Measurements from ENCODE around the gene SUSD5.

SUSD5 gene

DNA sequence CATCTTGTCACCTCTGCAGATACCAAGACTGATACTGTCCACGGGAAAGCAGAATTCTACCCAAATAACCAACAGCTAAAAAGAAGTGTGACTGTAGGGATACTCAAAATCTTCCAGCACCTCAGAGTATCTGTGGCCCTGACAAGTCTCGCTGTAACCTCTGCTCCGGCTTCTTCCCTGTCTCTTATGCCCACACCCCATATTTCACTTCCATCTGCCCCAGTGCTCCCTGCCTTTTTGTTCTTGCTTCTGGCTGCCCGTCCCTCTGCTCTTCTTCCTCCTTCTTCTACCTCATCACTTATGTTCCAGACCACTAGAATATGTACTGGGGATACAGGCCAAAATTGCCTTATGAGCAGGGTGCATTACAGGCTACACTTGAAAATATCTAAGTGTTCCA is 59.4 kb downstream of the SUSD5 start:
- WGBS (ENCODE audit: insufficient coverage) = 100% methylated on average over 1 of the region's 4 CpGs
- Histone ChIP-seq H3K36me3 (ENCODE audit: control insufficient read depth in 4 of 4, insufficient read depth in 4 of 4, low read length in 3 of 4) (no peaks in the 10 kb centered on the region), H3K27ac (ENCODE audit: insufficient read depth in 1 of 2, low read depth in 1 of 2, low read length in 2 of 2, poor library complexity in 1 of 2, severe bottlenecking in 2 of 2) (no peak overlapping the region), H3K9me3 (ENCODE audit: control extremely low read depth in 1 of 5, control insufficient read depth in 4 of 5, insufficient read depth in 2 of 5, low read depth in 1 of 5, low read length in 4 of 5) (no peaks in the 10 kb centered on the region), H3K4me3 (ENCODE audit: control insufficient read depth in 1 of 7, extremely low read depth in 1 of 7, insufficient read depth in 4 of 7, low read depth in 2 of 7, low read length in 6 of 7) (no peak overlapping the region), H3K4me1 (ENCODE audit: control extremely low read depth in 1 of 4, control insufficient read depth in 4 of 4, insufficient read depth in 4 of 4, low read length in 3 of 4) (no peaks in the 10 kb centered on the region), H3K27me3 (replicated peaks in 2 of 5; ENCODE audit: control insufficient read depth in 4 of 5, insufficient read depth in 5 of 5, low read length in 4 of 5) (no peaks in the 10 kb centered on the region)
- ChIA-PET POLR2A (no interaction called here), CTCF (no interaction called here)
- no peak for DNase-seq

DNA sequence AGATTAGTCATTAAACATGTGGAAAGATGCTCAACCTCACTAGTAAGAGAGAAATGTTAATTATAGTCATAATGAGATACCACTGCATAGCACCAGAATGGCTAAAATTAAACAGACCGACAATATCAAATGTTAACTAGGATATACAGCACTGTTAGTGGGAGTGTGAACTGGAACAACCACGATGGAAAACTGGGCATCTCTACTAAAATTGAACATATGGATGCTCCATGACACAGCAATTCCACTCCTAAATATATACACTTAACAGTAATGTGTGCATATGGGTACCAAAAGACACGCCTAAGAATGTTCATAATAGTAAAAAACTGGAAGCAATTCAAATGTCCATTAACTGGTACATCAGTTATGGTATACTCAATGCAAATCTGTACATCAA is 63.3 kb downstream of the SUSD5 start:
- DNase-seq = no peak
- H3K4me1 ChIP-seq (ENCODE audit: control extremely low read depth in 1 of 4, control insufficient read depth in 4 of 4, insufficient read depth in 4 of 4, low read length in 3 of 4) = no peaks in the 10 kb centered on the region
- WGBS (ENCODE audit: insufficient coverage) = no CpG with 5 or more reads among the region's 3 CpGs
- H3K27ac ChIP-seq (ENCODE audit: insufficient read depth in 1 of 2, low read depth in 1 of 2, low read length in 2 of 2, poor library complexity in 1 of 2, severe bottlenecking in 2 of 2) = no peak overlapping the region
- H3K36me3 ChIP-seq (ENCODE audit: control insufficient read depth in 4 of 4, insufficient read depth in 4 of 4, low read length in 3 of 4) = no peaks in the 10 kb centered on the region
- H3K4me3 ChIP-seq (ENCODE audit: control insufficient read depth in 1 of 7, extremely low read depth in 1 of 7, insufficient read depth in 4 of 7, low read depth in 2 of 7, low read length in 6 of 7) = no peak overlapping the region
- no peaks in the 10 kb centered on the region for H3K9me3 ChIP-seq (ENCODE audit: control extremely low read depth in 1 of 5, control insufficient read depth in 4 of 5, insufficient read depth in 2 of 5, low read depth in 1 of 5, low read length in 4 of 5)
- ChIA-PET CTCF (no interaction called here), POLR2A (no interaction called here)
- no peaks in the 10 kb centered on the region for H3K27me3 ChIP-seq (replicated peaks in 2 of 5; ENCODE audit: control insufficient read depth in 4 of 5, insufficient read depth in 5 of 5, low read length in 4 of 5)

DNA sequence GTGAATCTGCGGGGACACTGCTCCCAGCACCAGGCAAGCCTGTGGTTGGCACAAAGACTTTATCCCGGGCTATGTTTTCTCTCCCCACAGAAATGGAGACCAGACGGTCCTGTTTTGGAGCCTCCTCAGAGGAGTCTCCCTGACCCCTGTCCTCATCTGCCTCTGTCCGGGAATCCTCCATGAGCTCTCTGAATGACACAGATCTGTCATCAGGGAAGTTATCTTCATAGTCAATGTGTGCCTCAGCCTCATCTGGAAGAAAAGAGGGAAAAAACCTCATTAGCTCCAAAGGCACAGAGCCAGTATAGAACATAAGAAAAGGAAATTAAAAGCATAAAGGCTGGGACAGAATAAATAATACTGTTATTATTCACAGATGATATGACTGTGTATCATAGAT is 64.8 kb downstream of the SUSD5 start:
- Histone ChIP-seq H3K27me3 (replicated peaks in 2 of 5; ENCODE audit: control insufficient read depth in 4 of 5, insufficient read depth in 5 of 5, low read length in 4 of 5) (no peaks in the 10 kb centered on the region), H3K4me1 (ENCODE audit: control extremely low read depth in 1 of 4, control insufficient read depth in 4 of 4, insufficient read depth in 4 of 4, low read length in 3 of 4) (peaks cover 0 to 8% (median 5%) of the 10 kb centered on the region in 4 experiments), H3K9me3 (ENCODE audit: control extremely low read depth in 1 of 5, control insufficient read depth in 4 of 5, insufficient read depth in 2 of 5, low read depth in 1 of 5, low read length in 4 of 5) (no peaks in the 10 kb centered on the region), H3K4me3 (ENCODE audit: control insufficient read depth in 1 of 7, extremely low read depth in 1 of 7, insufficient read depth in 4 of 7, low read depth in 2 of 7, low read length in 6 of 7) (no peak overlapping the region), H3K36me3 (ENCODE audit: control insufficient read depth in 4 of 4, insufficient read depth in 4 of 4, low read length in 3 of 4) (no peaks in the 10 kb centered on the region), H3K27ac (ENCODE audit: insufficient read depth in 1 of 2, low read depth in 1 of 2, low read length in 2 of 2, poor library complexity in 1 of 2, severe bottlenecking in 2 of 2) (no peak overlapping the region)
- no peak for DNase-seq
- WGBS (ENCODE audit: insufficient coverage) = 81% methylated on average over 3 of the region's 4 CpGs
- POLR2A ChIA-PET = no interaction called here
- CTCF ChIA-PET = no interaction called here

DNA sequence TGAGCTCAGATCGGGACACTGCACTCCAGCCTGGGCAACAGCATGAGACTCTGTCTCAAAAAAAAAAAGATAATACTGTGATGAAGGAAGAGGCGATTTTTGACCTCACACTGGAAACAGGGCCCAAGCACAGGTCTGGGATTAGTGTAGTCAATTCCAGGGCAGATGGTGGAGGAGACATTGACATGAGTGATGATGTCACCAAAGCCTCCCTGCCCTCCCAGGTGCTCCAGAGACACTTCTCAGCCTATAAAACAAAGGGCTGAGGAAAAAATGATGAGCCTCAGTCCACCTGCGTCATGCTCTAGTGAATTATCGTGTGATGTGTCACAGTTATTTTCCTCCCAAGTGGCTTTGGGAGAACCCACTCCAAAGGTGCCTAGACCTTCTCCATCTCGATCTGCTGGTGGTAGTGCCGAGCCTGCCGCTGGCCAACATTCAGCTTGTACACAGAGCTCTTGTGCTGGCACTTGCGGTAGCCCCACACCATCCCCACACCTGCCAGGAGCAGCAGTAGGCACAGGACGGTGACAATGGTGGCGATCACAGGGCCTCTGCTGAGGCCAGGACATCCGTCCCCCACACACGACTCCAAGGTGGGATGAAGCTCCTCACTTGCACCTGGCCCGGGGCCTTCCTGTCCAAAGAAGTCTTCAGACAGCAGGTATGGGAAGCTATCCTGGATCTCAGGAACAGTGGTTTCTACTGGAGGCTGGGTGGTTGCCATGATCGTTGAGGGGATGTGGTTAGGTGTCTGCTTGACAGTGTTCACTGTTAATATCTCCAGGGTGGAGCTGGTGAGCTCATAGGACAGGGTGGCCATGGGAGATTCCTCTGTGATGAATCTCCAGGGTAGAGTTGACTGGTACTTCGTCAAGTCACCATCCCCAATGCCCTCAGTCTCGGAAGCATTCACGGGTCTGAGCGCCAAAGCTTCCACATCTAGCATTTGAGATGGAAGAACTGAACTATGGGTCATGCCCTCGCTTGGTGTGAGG is 65.9 kb downstream of the SUSD5 start:
- CTCF ChIA-PET = no interaction called here
- H3K4me1 ChIP-seq (ENCODE audit: control extremely low read depth in 1 of 4, control insufficient read depth in 4 of 4, insufficient read depth in 4 of 4, low read length in 3 of 4) = peaks cover 0 to 8% (median 5%) of the 10 kb centered on the region in 4 experiments
- POLR2A ChIA-PET = no interaction called here

DNA sequence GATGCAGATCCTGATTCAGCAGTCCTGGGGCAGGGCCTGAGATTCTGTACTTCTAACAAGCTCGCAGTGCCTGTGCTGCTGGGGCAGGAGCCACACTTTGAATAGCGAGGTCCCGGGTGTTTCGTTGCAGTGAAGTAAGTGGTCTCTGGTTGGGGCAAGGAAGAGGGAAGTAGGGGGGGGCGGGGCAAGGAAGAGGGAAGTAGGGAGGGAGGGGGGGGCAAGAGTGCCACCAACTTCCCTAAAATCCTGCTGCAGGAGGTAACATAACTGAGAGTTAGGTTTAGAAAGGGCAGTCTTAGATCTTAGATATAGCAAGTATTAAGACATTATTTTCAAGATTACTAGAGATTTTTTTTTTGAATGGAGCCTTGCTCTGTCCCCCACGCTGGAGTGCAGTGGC is 69.3 kb downstream of the SUSD5 start:
- peaks cover 0 to 12% (median 3%) of the 10 kb centered on the region in 4 experiments for H3K36me3 ChIP-seq (ENCODE audit: control insufficient read depth in 4 of 4, insufficient read depth in 4 of 4, low read length in 3 of 4)
- peaks cover 0 to 8% (median 5%) of the 10 kb centered on the region in 4 experiments for H3K4me1 ChIP-seq (ENCODE audit: control extremely low read depth in 1 of 4, control insufficient read depth in 4 of 4, insufficient read depth in 4 of 4, low read length in 3 of 4)
- no peaks in the 10 kb centered on the region for H3K27me3 ChIP-seq (replicated peaks in 2 of 5; ENCODE audit: control insufficient read depth in 4 of 5, insufficient read depth in 5 of 5, low read length in 4 of 5)
- no peak overlapping the region for H3K27ac ChIP-seq (ENCODE audit: insufficient read depth in 1 of 2, low read depth in 1 of 2, low read length in 2 of 2, poor library complexity in 1 of 2, severe bottlenecking in 2 of 2)
- no peak overlapping the region for H3K4me3 ChIP-seq (ENCODE audit: control insufficient read depth in 1 of 7, extremely low read depth in 1 of 7, insufficient read depth in 4 of 7, low read depth in 2 of 7, low read length in 6 of 7)
- DNase-seq = peak; percentile 25 to 63 (median 55)
- no peaks in the 10 kb centered on the region for H3K9me3 ChIP-seq (ENCODE audit: control extremely low read depth in 1 of 5, control insufficient read depth in 4 of 5, insufficient read depth in 2 of 5, low read depth in 1 of 5, low read length in 4 of 5)
- POLR2A ChIA-PET = no interaction called here
- 60% methylated on average over 1 of the region's 6 CpGs for WGBS (ENCODE audit: insufficient coverage)
- CTCF ChIA-PET = interaction anchor here (0.8 kb wide), 1 partner anchor 223 kb away, joined by 3 read pairs; no protein-coding TSS in a partner anchor

More for the DNA sequence above, 65.9 kb downstream of the SUSD5 start:
- no peak for DNase-seq
- no peaks in the 10 kb centered on the region for H3K27me3 ChIP-seq (replicated peaks in 2 of 5; ENCODE audit: control insufficient read depth in 4 of 5, insufficient read depth in 5 of 5, low read length in 4 of 5)
- no peaks in the 10 kb centered on the region for H3K36me3 ChIP-seq (ENCODE audit: control insufficient read depth in 4 of 4, insufficient read depth in 4 of 4, low read length in 3 of 4)
- H3K4me3 ChIP-seq (ENCODE audit: control insufficient read depth in 1 of 7, extremely low read depth in 1 of 7, insufficient read depth in 4 of 7, low read depth in 2 of 7, low read length in 6 of 7) = no peak overlapping the region
- 93% methylated on average over 16 of the region's 19 CpGs for WGBS (ENCODE audit: insufficient coverage)
- H3K9me3 ChIP-seq (ENCODE audit: control extremely low read depth in 1 of 5, control insufficient read depth in 4 of 5, insufficient read depth in 2 of 5, low read depth in 1 of 5, low read length in 4 of 5) = no peaks in the 10 kb centered on the region
- H3K27ac ChIP-seq (ENCODE audit: insufficient read depth in 1 of 2, low read depth in 1 of 2, low read length in 2 of 2, poor library complexity in 1 of 2, severe bottlenecking in 2 of 2) = no peak overlapping the region

DNA sequence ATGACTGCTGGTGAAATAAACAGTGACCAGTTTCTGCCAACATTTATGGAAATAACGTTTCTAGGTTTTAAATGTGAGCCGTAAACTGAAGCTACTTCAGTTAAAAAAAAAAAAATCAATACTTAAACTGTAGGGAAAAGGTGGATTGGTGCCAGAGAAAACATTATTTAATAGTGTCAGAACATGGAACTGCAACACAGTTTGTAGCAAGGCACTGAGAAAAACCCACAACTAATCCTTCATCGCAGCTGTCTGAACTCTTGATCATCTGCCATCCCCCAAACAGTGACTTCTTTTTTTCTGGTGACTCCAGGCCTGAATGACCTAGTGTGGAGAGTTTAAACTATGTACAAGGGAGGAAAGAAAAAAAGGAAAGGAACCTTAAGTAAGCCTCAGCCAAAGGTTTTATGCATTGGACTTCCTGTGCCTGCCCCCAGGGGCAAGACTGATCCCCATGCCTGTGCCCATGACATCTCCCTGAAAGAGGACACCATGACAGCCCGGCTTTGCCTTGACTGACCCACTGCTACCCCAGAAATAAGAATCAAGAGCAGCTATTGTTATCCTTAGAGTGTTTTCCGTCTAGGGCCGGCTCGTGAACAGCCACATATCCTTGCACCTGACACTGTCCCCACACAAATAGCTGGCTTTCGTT is 71.7 kb downstream of the SUSD5 start:
- Histone ChIP-seq H3K36me3 (ENCODE audit: control insufficient read depth in 4 of 4, insufficient read depth in 4 of 4, low read length in 3 of 4) (peaks cover 0 to 29% (median 18%) of the 10 kb centered on the region in 4 experiments), H3K9me3 (ENCODE audit: control extremely low read depth in 1 of 5, control insufficient read depth in 4 of 5, insufficient read depth in 2 of 5, low read depth in 1 of 5, low read length in 4 of 5) (no peaks in the 10 kb centered on the region), H3K27ac (ENCODE audit: insufficient read depth in 1 of 2, low read depth in 1 of 2, low read length in 2 of 2, poor library complexity in 1 of 2, severe bottlenecking in 2 of 2) (no peak overlapping the region), H3K4me3 (ENCODE audit: control insufficient read depth in 1 of 7, extremely low read depth in 1 of 7, insufficient read depth in 4 of 7, low read depth in 2 of 7, low read length in 6 of 7) (no peak overlapping the region), H3K4me1 (ENCODE audit: control extremely low read depth in 1 of 4, control insufficient read depth in 4 of 4, insufficient read depth in 4 of 4, low read length in 3 of 4) (peaks cover 0 to 8% (median 5%) of the 10 kb centered on the region in 4 experiments), H3K27me3 (replicated peaks in 2 of 5; ENCODE audit: control insufficient read depth in 4 of 5, insufficient read depth in 5 of 5, low read length in 4 of 5) (no peaks in the 10 kb centered on the region)
- peak in 2 of 3 donors; percentile 18 to 54 for DNase-seq
- ChIA-PET CTCF (interaction anchor here (1.2 to 1.5 kb wide), 2 partner anchors 9 to 16 kb away, joined by 3 to 5 read pairs; no protein-coding TSS in a partner anchor), POLR2A (interaction anchor here (0.6 kb wide), 1 partner anchor 55 kb away, joined by 5 read pairs; no protein-coding TSS in a partner anchor)
- WGBS (ENCODE audit: insufficient coverage) = 100% methylated on average over 4 of the region's 8 CpGs
